ENCODE measurements around the gene ZBTB37.
A peak's percentile ranks its signal among the peaks of the same experiment; 100 is the strongest.
"Not testable (repeated sequence)": the region's sequence is repeated elsewhere in the genome, so short reads cannot be mapped to it uniquely, and the experiment has no call there.

ZBTB37 gene

GRCh38 chr1:173866413-173867115, 1.6 kb upstream of the ZBTB37 start:
- DNase-seq, result no peak

GRCh38 chr1:173867141-173867752, 933 bp upstream of the ZBTB37 start:
- no peak for DNase-seq

GRCh38 chr1:173867753-173868265, 371 bp upstream of the ZBTB37 start, which contains the start of gene GAS5:
GAS5 (minus strand) TSS chr1:173867989.
- DNase-seq, result peak; percentile 100

- no peak for DNase-seq
Observed at GRCh38 chr1:173869021-173869359, 810 bp downstream of the ZBTB37 start.

GRCh38 chr1:173870252-173871075, 2.3 kb downstream of the ZBTB37 start:
- DNase-seq, result peak; percentile 35

- no peak for DNase-seq
Observed at GRCh38 chr1:173871091-173871490, 2.9 kb downstream of the ZBTB37 start.

GRCh38 chr1:173871500-173871899, 3.3 kb downstream of the ZBTB37 start:
- DNase-seq, result no peak

- no peak for DNase-seq
Observed at GRCh38 chr1:173876732-173877131, 8.6 kb downstream of the ZBTB37 start.

- DNase-seq, result no peak
Observed at GRCh38 chr1:173878251-173878650, 10.1 kb downstream of the ZBTB37 start.

GRCh38 chr1:173881117-173881516, 12.9 kb downstream of the ZBTB37 start:
- not testable (repeated sequence) for DNase-seq

GRCh38 chr1:173884701-173885100, 16.5 kb downstream of the ZBTB37 start:
- no peak for DNase-seq

- no peak for DNase-seq
Observed at GRCh38 chr1:173886746-173887611, 18.8 kb downstream of the ZBTB37 start.

GRCh38 chr1:173887627-173888026, 19.4 kb downstream of the ZBTB37 start:
- no peak for DNase-seq

GRCh38 chr1:173888749-173889148, 20.6 kb downstream of the ZBTB37 start:
- no peak for DNase-seq

- DNase-seq, result no peak
Observed at GRCh38 chr1:173889885-173890284, 21.7 kb downstream of the ZBTB37 start.

- DNase-seq, result no peak
Observed at GRCh38 chr1:173893611-173894010, 25.4 kb downstream of the ZBTB37 start.

GRCh38 chr1:173894189-173894588, 26.0 kb downstream of the ZBTB37 start:
- no peak for DNase-seq

GRCh38 chr1:173900427-173900826, 32.2 kb downstream of the ZBTB37 start:
- DNase-seq, result no peak

- DNase-seq, result no peak
Observed at GRCh38 chr1:173900992-173901391, 32.8 kb downstream of the ZBTB37 start.

GRCh38 chr1:173903827-173904531, 35.8 kb downstream of the ZBTB37 start:
- DNase-seq, result no peak

GRCh38 chr1:173913111-173913510, 44.9 kb downstream of the ZBTB37 start:
- DNase-seq, result no peak

GRCh38 chr1:173914366-173914871, 46.2 kb downstream of the ZBTB37 start:
- DNase-seq, result peak; percentile 25
